Measurements from ENCODE around the gene JADE1. TPM values are rescaled to one million over a fixed set of nuclear protein-coding genes. Genes with fewer than 3 reads are reported as not detected.

Gene JADE1
- polyA plus RNA-seq, 4 donors = 6.2 to 27.3 (median 12.7) TPM

DNA sequence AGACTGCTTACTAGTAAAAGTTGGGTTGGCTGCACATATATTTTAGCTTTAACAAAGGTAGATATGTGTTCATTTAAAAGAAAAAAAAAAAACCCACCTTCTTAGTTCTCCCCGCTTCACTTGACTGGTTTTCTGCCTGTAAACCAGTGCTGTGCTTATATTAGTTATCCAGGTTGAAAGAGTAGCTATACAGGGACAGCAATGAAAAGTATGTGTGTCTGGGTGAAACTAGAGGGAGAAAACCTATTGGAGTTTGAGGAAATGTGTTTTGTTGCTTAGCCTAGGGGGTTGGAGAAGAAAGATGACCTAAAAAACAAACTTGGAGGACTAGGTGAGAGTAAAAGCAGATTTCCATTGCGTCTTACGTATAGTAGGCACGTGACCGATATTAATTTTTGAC lies 4.5 kb downstream of the JADE1 start:
- WGBS, 3 donors = 97 to 99% (median 97%) methylated on average over 5 of the region's 5 CpGs
- FAIRE-seq (no peak), DNase-seq (no peak)
- Histone ChIP-seq H3K27me3 (ENCODE audit: control insufficient read depth in 3 of 3, insufficient read depth in 3 of 3, low read length in 3 of 3) (no peaks in the 10 kb centered on the region), H3K4me3 (ENCODE audit: low read depth in 1 of 3, low read length in 3 of 3) (no peak overlapping the region), H3K36me3 (ENCODE audit: control insufficient read depth in 3 of 3, insufficient read depth in 2 of 3, low read depth in 1 of 3, low read length in 3 of 3) (no peaks in the 10 kb centered on the region), H3K27ac (ENCODE audit: low read depth in 1 of 3, low read length in 2 of 3) (no peak overlapping the region), H3K9me3 (ENCODE audit: control insufficient read depth in 2 of 2, insufficient read depth in 1 of 2, low read depth in 1 of 2, low read length in 1 of 2) (no peaks in the 10 kb centered on the region), H3K4me1 (ENCODE audit: control insufficient read depth in 3 of 3, insufficient read depth in 2 of 3, low read depth in 1 of 3, low read length in 2 of 3) (peaks cover 0 to 5% (median 0%) of the 10 kb centered on the region in 3 donors)

DNA sequence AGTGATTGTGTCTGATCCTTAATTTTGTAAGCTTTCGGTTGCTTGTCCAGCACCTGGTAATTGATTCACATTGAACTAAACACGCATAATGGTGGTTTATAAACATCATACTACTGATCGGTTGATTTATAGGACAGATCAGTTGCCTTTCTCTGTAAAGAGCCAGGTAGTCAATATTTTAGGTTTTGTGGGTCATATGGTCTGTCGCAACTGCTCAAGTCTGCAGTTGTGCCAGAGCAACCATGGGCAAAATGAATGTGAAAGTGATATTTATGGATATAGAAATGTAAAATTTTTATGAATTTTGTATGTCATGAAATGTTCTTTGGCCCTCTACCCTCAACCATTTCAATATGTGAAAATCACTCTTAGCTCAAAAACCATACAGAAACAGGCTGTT lies 8.9 kb downstream of the JADE1 start:
- Histone ChIP-seq H3K27me3 (ENCODE audit: control insufficient read depth in 3 of 3, insufficient read depth in 3 of 3, low read length in 3 of 3) (no peaks in the 10 kb centered on the region), H3K36me3 (ENCODE audit: control insufficient read depth in 3 of 3, insufficient read depth in 2 of 3, low read depth in 1 of 3, low read length in 3 of 3) (peaks cover 0 to 2% (median 0%) of the 10 kb centered on the region in 3 donors), H3K4me1 (ENCODE audit: control insufficient read depth in 3 of 3, insufficient read depth in 2 of 3, low read depth in 1 of 3, low read length in 2 of 3) (peaks cover 2 to 4% (median 4%) of the 10 kb centered on the region in 3 donors), H3K9me3 (ENCODE audit: control insufficient read depth in 2 of 2, insufficient read depth in 1 of 2, low read depth in 1 of 2, low read length in 1 of 2) (no peaks in the 10 kb centered on the region), H3K27ac (ENCODE audit: low read depth in 1 of 3, low read length in 2 of 3) (no peak overlapping the region), H3K4me3 (ENCODE audit: low read depth in 1 of 3, low read length in 3 of 3) (no peak overlapping the region)
- WGBS, 3 donors = 94 to 98% (median 94%) methylated on average over 4 of the region's 4 CpGs
- no peak for FAIRE-seq
- no peak for DNase-seq

DNA sequence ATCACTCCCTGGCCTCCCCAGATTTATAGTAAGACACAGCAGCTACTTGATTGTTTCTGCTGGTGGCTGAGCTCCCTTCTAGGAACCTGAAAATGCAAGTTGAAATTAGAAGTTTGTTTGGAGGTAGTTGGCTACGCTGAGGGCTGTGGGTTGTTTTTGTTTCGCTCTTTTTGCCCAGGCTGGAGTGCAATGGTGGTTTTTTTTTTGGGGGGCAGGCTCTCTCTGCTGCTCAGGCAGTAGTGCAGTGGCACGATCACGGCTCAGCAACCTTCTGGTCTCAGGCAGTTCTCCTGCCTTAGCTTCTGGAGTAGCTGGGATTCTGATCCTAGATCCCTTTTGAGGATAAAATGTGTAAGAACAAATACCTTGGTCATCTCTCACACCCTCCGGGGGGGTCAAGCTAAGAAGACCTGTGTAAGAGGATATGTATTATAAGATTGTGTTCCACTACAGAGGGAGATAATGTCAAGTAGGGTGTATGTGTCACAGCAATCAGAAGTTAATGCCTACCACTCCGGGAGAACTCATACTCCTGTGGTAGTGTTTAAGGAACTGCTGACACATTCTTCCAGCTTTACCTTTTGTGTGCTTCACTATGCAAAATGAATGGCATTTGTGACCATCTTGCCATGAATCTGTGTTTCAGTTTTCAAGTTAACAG lies 9.7 kb downstream of the JADE1 start:
- no peak overlapping the region for H3K4me3 ChIP-seq (ENCODE audit: low read depth in 1 of 3, low read length in 3 of 3)
- no peak overlapping the region for H3K27ac ChIP-seq (ENCODE audit: low read depth in 1 of 3, low read length in 2 of 3)
- peaks cover 0 to 4% (median 4%) of the 10 kb centered on the region in 3 donors for H3K4me1 ChIP-seq (ENCODE audit: control insufficient read depth in 3 of 3, insufficient read depth in 2 of 3, low read depth in 1 of 3, low read length in 2 of 3)
- no peaks in the 10 kb centered on the region for H3K27me3 ChIP-seq (ENCODE audit: control insufficient read depth in 3 of 3, insufficient read depth in 3 of 3, low read length in 3 of 3)
- no peak for DNase-seq
- FAIRE-seq = no peak
- H3K9me3 ChIP-seq (ENCODE audit: control insufficient read depth in 2 of 2, insufficient read depth in 1 of 2, low read depth in 1 of 2, low read length in 1 of 2) = no peaks in the 10 kb centered on the region
- H3K36me3 ChIP-seq (ENCODE audit: control insufficient read depth in 3 of 3, insufficient read depth in 2 of 3, low read depth in 1 of 3, low read length in 3 of 3) = peaks cover 0 to 2% (median 0%) of the 10 kb centered on the region in 3 donors
- 68 to 80% (median 68%) methylated on average over 6 of the region's 6 CpGs for WGBS, 3 donors

DNA sequence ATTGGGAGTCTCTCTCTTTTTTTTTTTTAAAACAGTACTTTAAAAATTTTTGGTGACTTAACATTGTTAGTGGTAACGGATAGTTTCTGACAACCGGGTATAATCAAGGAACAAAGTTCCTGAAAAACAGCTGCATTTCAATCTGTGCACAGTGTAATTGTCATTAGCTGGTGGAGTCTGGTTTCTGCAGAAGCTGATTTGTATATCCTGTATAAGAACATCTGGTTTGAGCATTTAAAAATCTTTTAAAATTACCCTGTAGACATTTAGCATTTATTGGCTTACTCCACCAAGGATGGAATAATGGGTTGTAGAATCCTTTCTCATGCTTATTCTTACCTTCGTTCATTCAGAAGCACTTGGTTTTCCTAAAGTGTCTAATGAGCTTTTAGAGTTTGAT lies 11.2 kb downstream of the JADE1 start:
- 49 to 68% (median 57%) methylated on average over 3 of the region's 3 CpGs for WGBS, 3 donors
- Histone ChIP-seq H3K36me3 (ENCODE audit: control insufficient read depth in 3 of 3, insufficient read depth in 2 of 3, low read depth in 1 of 3, low read length in 3 of 3) (peaks cover 0 to 2% (median 0%) of the 10 kb centered on the region in 3 donors), H3K9me3 (ENCODE audit: control insufficient read depth in 2 of 2, insufficient read depth in 1 of 2, low read depth in 1 of 2, low read length in 1 of 2) (no peaks in the 10 kb centered on the region), H3K27ac (ENCODE audit: low read depth in 1 of 3, low read length in 2 of 3) (no peak overlapping the region), H3K27me3 (ENCODE audit: control insufficient read depth in 3 of 3, insufficient read depth in 3 of 3, low read length in 3 of 3) (no peaks in the 10 kb centered on the region), H3K4me1 (ENCODE audit: control insufficient read depth in 3 of 3, insufficient read depth in 2 of 3, low read depth in 1 of 3, low read length in 2 of 3) (peaks cover 6 to 13% (median 10%) of the 10 kb centered on the region in 3 donors), H3K4me3 (ENCODE audit: low read depth in 1 of 3, low read length in 3 of 3) (no peak overlapping the region)
- FAIRE-seq (no peak), DNase-seq (no peak)

DNA sequence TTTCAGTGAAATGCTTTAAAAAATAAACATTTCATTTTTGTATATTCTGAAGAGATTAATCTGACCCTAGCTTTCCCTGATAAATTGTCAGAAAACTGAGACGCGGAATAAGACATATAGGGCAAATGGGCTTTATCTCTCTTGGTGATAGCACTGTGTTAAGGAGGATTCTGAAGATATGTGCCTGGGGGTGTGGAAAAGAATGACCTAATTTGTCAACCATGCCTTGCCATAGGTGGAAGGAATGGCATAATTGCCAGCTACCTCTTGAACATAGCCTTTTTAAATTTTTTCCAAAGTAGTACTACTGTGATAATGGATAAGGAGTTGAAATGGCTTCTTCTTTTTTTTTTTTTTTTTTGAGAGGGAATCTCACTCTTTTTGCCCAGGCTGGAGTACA lies 11.7 kb downstream of the JADE1 start:
- Histone ChIP-seq H3K4me3 (ENCODE audit: low read depth in 1 of 3, low read length in 3 of 3) (no peak overlapping the region), H3K9me3 (ENCODE audit: control insufficient read depth in 2 of 2, insufficient read depth in 1 of 2, low read depth in 1 of 2, low read length in 1 of 2) (no peaks in the 10 kb centered on the region), H3K4me1 (ENCODE audit: control insufficient read depth in 3 of 3, insufficient read depth in 2 of 3, low read depth in 1 of 3, low read length in 2 of 3) (peaks cover 6 to 18% (median 11%) of the 10 kb centered on the region in 3 donors), H3K36me3 (ENCODE audit: control insufficient read depth in 3 of 3, insufficient read depth in 2 of 3, low read depth in 1 of 3, low read length in 3 of 3) (peaks cover 0 to 2% (median 0%) of the 10 kb centered on the region in 3 donors), H3K27ac (ENCODE audit: low read depth in 1 of 3, low read length in 2 of 3) (no peak overlapping the region), H3K27me3 (ENCODE audit: control insufficient read depth in 3 of 3, insufficient read depth in 3 of 3, low read length in 3 of 3) (no peaks in the 10 kb centered on the region)
- FAIRE-seq = no peak
- 95 to 99% (median 97%) methylated on average over 2 of the region's 2 CpGs for WGBS, 3 donors
- DNase-seq = no peak

DNA sequence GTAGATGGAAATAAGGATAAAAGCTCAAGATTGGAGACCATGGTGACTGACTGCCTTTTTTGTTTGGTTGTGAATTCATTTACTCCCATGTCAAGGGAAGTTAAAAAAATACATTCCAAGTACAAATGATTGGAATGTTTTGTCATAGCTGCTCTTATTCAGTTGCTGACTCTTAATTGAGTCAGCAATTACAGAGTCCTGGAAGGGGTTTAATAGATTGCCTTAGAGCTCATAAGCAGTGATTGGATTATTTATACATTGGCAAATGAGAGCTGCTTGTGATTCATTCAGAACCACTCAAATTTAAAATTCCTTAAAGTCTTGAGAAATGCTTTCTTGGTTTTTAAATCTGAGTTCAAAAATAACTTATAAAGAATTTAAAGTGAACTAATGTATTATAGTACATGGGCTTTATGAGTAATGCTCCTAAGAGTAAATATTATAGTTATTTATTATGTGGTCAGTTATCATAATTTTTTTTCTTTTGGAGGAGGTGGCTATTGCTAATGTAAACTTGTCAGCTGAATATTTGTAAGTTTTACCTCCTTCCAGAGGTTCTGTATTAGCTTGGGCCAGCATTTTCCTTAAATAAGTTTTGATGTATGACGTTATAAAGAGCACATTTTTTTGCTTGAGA lies 13.6 kb downstream of the JADE1 start:
- Histone ChIP-seq H3K9me3 (ENCODE audit: control insufficient read depth in 2 of 2, insufficient read depth in 1 of 2, low read depth in 1 of 2, low read length in 1 of 2) (no peaks in the 10 kb centered on the region), H3K27ac (ENCODE audit: low read depth in 1 of 3, low read length in 2 of 3) (no peak overlapping the region), H3K27me3 (ENCODE audit: control insufficient read depth in 3 of 3, insufficient read depth in 3 of 3, low read length in 3 of 3) (no peaks in the 10 kb centered on the region), H3K4me1 (ENCODE audit: control insufficient read depth in 3 of 3, insufficient read depth in 2 of 3, low read depth in 1 of 3, low read length in 2 of 3) (peaks cover 11 to 25% (median 15%) of the 10 kb centered on the region in 3 donors), H3K36me3 (ENCODE audit: control insufficient read depth in 3 of 3, insufficient read depth in 2 of 3, low read depth in 1 of 3, low read length in 3 of 3) (peaks cover 0 to 2% (median 0%) of the 10 kb centered on the region in 3 donors), H3K4me3 (ENCODE audit: low read depth in 1 of 3, low read length in 3 of 3) (no peak overlapping the region)
- FAIRE-seq (no peak), DNase-seq (no peak)
- WGBS, 3 donors = 63 to 71% (median 64%) methylated on average over 1 of the region's 1 CpG

DNA sequence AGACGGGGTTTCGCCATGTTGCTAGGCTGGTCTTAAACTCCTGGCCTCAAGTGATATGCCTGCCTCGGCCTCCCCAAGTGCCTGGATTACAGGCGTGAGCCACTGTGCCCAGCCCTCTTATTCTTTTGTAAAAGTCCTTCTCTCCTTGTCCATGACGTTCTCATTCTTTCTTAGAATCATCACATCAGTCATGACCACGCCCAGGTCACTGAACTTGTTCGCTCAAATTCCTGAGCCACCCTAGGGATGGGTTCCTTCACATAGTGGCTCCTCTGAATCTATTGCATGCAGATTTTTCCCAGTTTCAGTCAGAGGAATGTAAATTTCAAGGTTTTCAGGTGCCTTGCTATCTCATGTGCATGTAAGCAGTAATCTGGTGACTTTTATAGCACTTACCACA lies 15.7 kb downstream of the JADE1 start:
- Histone ChIP-seq H3K36me3 (ENCODE audit: control insufficient read depth in 3 of 3, insufficient read depth in 2 of 3, low read depth in 1 of 3, low read length in 3 of 3) (peaks cover 0 to 2% (median 0%) of the 10 kb centered on the region in 3 donors), H3K9me3 (ENCODE audit: control insufficient read depth in 2 of 2, insufficient read depth in 1 of 2, low read depth in 1 of 2, low read length in 1 of 2) (no peaks in the 10 kb centered on the region), H3K4me3 (ENCODE audit: low read depth in 1 of 3, low read length in 3 of 3) (no peak overlapping the region), H3K4me1 (ENCODE audit: control insufficient read depth in 3 of 3, insufficient read depth in 2 of 3, low read depth in 1 of 3, low read length in 2 of 3) (peaks cover 7 to 23% (median 15%) of the 10 kb centered on the region in 3 donors), H3K27ac (ENCODE audit: low read depth in 1 of 3, low read length in 2 of 3) (peak overlapping the region; percentile 30 to 83 (median 60)), H3K27me3 (ENCODE audit: control insufficient read depth in 3 of 3, insufficient read depth in 3 of 3, low read length in 3 of 3) (no peaks in the 10 kb centered on the region)
- FAIRE-seq (no peak), DNase-seq (peak; percentile 86 to 90)
- 59 to 76% (median 72%) methylated on average over 7 of the region's 7 CpGs for WGBS, 3 donors

DNA sequence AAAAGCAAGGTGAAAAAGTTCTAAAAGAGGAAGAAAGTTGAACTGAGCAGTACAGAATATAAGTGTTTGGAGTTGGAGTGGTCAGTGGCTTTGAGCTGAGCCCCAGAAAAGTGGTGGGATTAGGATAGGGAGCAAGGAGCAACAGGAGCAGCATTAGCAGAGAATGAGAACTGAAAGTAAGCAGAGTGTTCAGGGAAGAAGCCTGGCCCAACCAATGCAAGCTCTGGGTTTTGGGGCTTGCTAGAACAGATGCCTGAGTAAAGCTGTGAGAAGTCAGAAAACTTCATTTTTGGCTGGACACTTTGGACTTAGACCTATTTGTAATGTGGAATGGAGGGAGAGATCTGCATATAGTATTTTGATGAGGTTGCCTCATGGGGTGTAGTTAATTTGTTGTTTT lies 17.8 kb downstream of the JADE1 start:
- no peaks in the 10 kb centered on the region for H3K27me3 ChIP-seq (ENCODE audit: control insufficient read depth in 3 of 3, insufficient read depth in 3 of 3, low read length in 3 of 3)
- no peaks in the 10 kb centered on the region for H3K36me3 ChIP-seq (ENCODE audit: control insufficient read depth in 3 of 3, insufficient read depth in 2 of 3, low read depth in 1 of 3, low read length in 3 of 3)
- DNase-seq (no peak), FAIRE-seq (no peak)
- H3K9me3 ChIP-seq (ENCODE audit: control insufficient read depth in 2 of 2, insufficient read depth in 1 of 2, low read depth in 1 of 2, low read length in 1 of 2) = no peaks in the 10 kb centered on the region
- H3K4me1 ChIP-seq (ENCODE audit: control insufficient read depth in 3 of 3, insufficient read depth in 2 of 3, low read depth in 1 of 3, low read length in 2 of 3) = peaks cover 12 to 43% (median 28%) of the 10 kb centered on the region in 3 donors
- H3K27ac ChIP-seq (ENCODE audit: low read depth in 1 of 3, low read length in 2 of 3) = no peak overlapping the region
- no peak overlapping the region for H3K4me3 ChIP-seq (ENCODE audit: low read depth in 1 of 3, low read length in 3 of 3)

Data from small intestine (tissue), 7 donors.